HepG2 (cell line): ENCODE results near the gene SPN. TPM values are rescaled to one million over a fixed set of nuclear protein-coding genes. Genes with fewer than 3 reads are reported as not detected.
A peak's percentile ranks its signal among the peaks of the same experiment; 100 is the strongest.
"Not testable (repeated sequence)": the region's sequence is repeated elsewhere in the genome, so short reads cannot be mapped to it uniquely, and the experiment has no call there.

ENCODE experiments used
- ATAC-seq: fragments of 200-7000 bp; cut with Tn5 transposase; 3 replicates; pipeline ENCODE4 v1.9.1; 2020; ENCODE audit warnings: mild to moderate bottlenecking, moderate library complexity
- BruUV-seq: library from RNA; stranded (reverse); fragments of 400-500 nt; replicated peaks from 2 replicates; lab custom pipeline; 2021; lab: Mats Ljungman, UMichigan
- CTCF ChIA-PET: fragments of 300-600 bp; formaldehyde crosslinking; extraction: SDS; loops from one replicate; lab custom pipeline; 2021; ENCODE audit warnings: low total read pairs, inconsistent platforms, low intra/inter-chr PET ratio; lab: Yijun Ruan, JAX
- POLR2A ChIA-PET: fragments of 350-600 bp; sonication (Branson Sonifier 250); formaldehyde crosslinking; loops from one replicate; lab custom pipeline; 2020; ENCODE audit warnings: antibody characterized with exemption, inconsistent platforms; lab: Yijun Ruan, JAX
- DNase-seq: peaks from one replicate; pipeline ENCODE4 v3.0.0-alpha.2; 2015; ENCODE audit warnings: low spot score
- FAIRE-seq: peaks from 3 replicates; lab custom pipeline; 2011; peaks lifted over from hg19 to GRCh38; lab: Jason Lieb, UNC
- H2AFZ ChIP-seq: one replicate; pipeline ENCODE4 v1.6.1; 2011; ENCODE audit warnings: low read length, inconsistent platforms
- H3K27ac ChIP-seq: fragments of 300-600 bp; 3 replicates; pipeline ENCODE4 v1.8.0; 2011; ENCODE audit warnings: mixed run types, mild to moderate bottlenecking, mixed read lengths, low read length, inconsistent platforms; ENCODE audit not compliant: insufficient read depth; ENCODE audit errors: extremely low read length
- H3K27me3 ChIP-seq, 2 experiments: fragments of 200-600 bp in 1 of 2; 2 replicates in 1 of 2; 3 replicates in 1 of 2; pipeline versions ENCODE4 v1.6.0 to v1.8.0; 2011; ENCODE audit warnings: low read length in 2 of 2, mild to moderate bottlenecking in 2 of 2, moderate library complexity in 2 of 2, inconsistent platforms in 1 of 2; ENCODE audit not compliant: insufficient read depth in 2 of 2, control insufficient read depth in 1 of 2
- H3K36me3 ChIP-seq, 2 experiments: fragments of 200-600 bp in 1 of 2; replicated peaks in 1 of 2; 2 replicates in 1 of 2; 3 replicates in 1 of 2; pipeline versions ENCODE4 v1.5.1 to v1.8.0; 2011; ENCODE audit warnings: low read length in 2 of 2, inconsistent platforms in 1 of 2; ENCODE audit not compliant: insufficient read depth in 2 of 2, control insufficient read depth in 1 of 2
- H3K4me1 ChIP-seq: 2 replicates; pipeline ENCODE4 v1.5.1; 2012; ENCODE audit warnings: low read length, inconsistent platforms; ENCODE audit not compliant: insufficient read depth
- H3K4me2 ChIP-seq: 2 replicates; pipeline ENCODE4 v1.6.0; 2011; ENCODE audit warnings: low read depth, low read length, inconsistent platforms
- H3K4me3 ChIP-seq, 3 experiments: fragments of 200-600 bp in 1 of 3; sonication (generic), shearing (Covaris generic) in 1 of 3; replicated peaks in 1 of 3; 2 replicates each; pipeline ENCODE4 v1.5.1; 2011 to 2016; ENCODE audit warnings: low read length in 3 of 3, inconsistent platforms in 2 of 3, low read depth in 2 of 3, mild to moderate bottlenecking in 2 of 3, control low read depth in 1 of 3, mixed read lengths in 1 of 3; ENCODE audit not compliant: insufficient read depth in 1 of 3
- H3K79me2 ChIP-seq: one replicate; pipeline ENCODE4 v1.6.1; 2011; ENCODE audit warnings: low read length, inconsistent platforms; ENCODE audit not compliant: insufficient read depth
- H3K9ac ChIP-seq: 2 replicates; pipeline ENCODE4 v1.6.0; 2011; ENCODE audit warnings: mild to moderate bottlenecking, low read depth, low read length, inconsistent platforms; ENCODE audit not compliant: insufficient read depth
- H3K9me3 ChIP-seq: 2 replicates; pipeline ENCODE4 v1.5.1; 2012; ENCODE audit warnings: mild to moderate bottlenecking, low read length
- H4K20me1 ChIP-seq: 2 replicates; pipeline ENCODE4 v1.6.0; 2011; ENCODE audit warnings: inconsistent platforms, mild to moderate bottlenecking, low read length, moderate library complexity; ENCODE audit not compliant: insufficient read depth
- HOXA3 ChIP-seq: sonication (generic); formaldehyde crosslinking; IDR thresholded peaks from 2 replicates; pipeline ENCODE4 v1.5.0; 2020; ENCODE audit warnings: missing genetic modification reagents
- ZHX1 ChIP-seq: sonication (generic); formaldehyde crosslinking; IDR thresholded peaks from 2 replicates; pipeline ENCODE4 v1.8.1; 2022; ENCODE audit warnings: low read depth, mild to moderate bottlenecking, missing genetic modification reagents
- whole genome bisulfite sequencing: methylation state at CpG from one replicate; pipeline ENCODE4 v1.1.6; 2017; ENCODE audit warnings: low lambda C conversion rate; 5-methylcytosine and 5-hydroxymethylcytosine counted together
- in situ Hi-C: cut with HindIII; loops from 2 replicates; pipeline ENCODE4 v1.10.0; 2017; ENCODE audit warnings: low pct_unique_long_range_greater_than_20kb; ENCODE audit not compliant: extremely low pct_ligation_motif_present
- intact Hi-C: fragments of 100-400 bp; cut with micrococcal nuclease; formaldehyde crosslinking; loops from one replicate; pipeline ENCODE4 v1.10.0; 2022; ENCODE audit not compliant: unreplicated experiment
- polyA plus RNA-seq, 8 experiments: library from polyadenylated mRNA; depleted of rRNA in 3 of 8; stranded (reverse) in 7 of 8; unstranded in 1 of 8; fragments of >200 nt; fragmentation: Illumina TruSeq in 4 of 8; extraction: Trizol in 4 of 8; gene quantifications; 2 replicates each; pipeline versions ENCODE4 v1.2.1 to v1.2.3, GENCODE V29; 2011 to 2016; ENCODE audit warnings: low read depth in 4 of 8, missing spikeins in 1 of 8, mixed read lengths in 1 of 8; ENCODE audit not compliant: insufficient read depth in 1 of 8
- total RNA-seq, 5 experiments: library from RNA; depleted of rRNA; stranded (reverse); fragments of >200 nt; fragmentation: Illumina TruSeq; extraction: Trizol; gene quantifications; 2 replicates each; pipeline ENCODE4 v1.2.3, GENCODE V29; 2016; ENCODE audit warnings: low read depth in 1 of 5

The SPN gene
- total and polyA plus RNA-seq, 2 of the 13 experiments (the other 11 are each of a cell fraction or from before 2014, with no cell fraction given): 0.22 to 1.6 TPM

- H3K4me2 ChIP-seq, H2AFZ ChIP-seq, H4K20me1 ChIP-seq, H3K9me3 ChIP-seq, FAIRE-seq, intact Hi-C loops, DNase-seq, BruUV-seq, CTCF ChIA-PET, POLR2A ChIA-PET, H3K27me3 ChIP-seq, H3K79me2 ChIP-seq, H3K4me3 ChIP-seq, H3K9ac ChIP-seq, in situ Hi-C loops, H3K27ac ChIP-seq, H3K36me3 ChIP-seq: not testable (repeated sequence)
- peaks cover 18% of the 10 kb centered on the region for H3K4me1 ChIP-seq
- 98% methylated on average over 100 of the region's 100 CpGs for whole genome bisulfite sequencing
- TF ChIP-seq ZHX1 (CRISPR knock-in tag) (0 out of 2 replicates have a peak, but pooled peaks have one; percentile 60), HOXA3 (CRISPR knock-in tag) (peak; percentile 48)
- ATAC-seq: 0 out of 3 replicates have a peak, but pooled peaks have one; percentile 4
Measured at GRCh38 chr16:29613307-29614057, 49.6 kb upstream of the SPN start.
